ENCODE measurements around the gene C10orf67. TPM values are rescaled to one million over a fixed set of nuclear protein-coding genes. Genes with fewer than 3 reads are reported as not detected.

C10orf67 gene
- total and polyA plus RNA-seq, 2 experiments from 2014 or later, result 0.16 TPM; not detected in 1

- Histone ChIP-seq H3K4me1 (ENCODE audit: insufficient read depth) (0 out of 2 replicates have a peak, but pooled peaks cover 5% of the 10 kb centered on the region), H3K4me3 (no peak overlapping the region), H3K27me3 (ENCODE audit: insufficient read depth) (no peaks in the 10 kb centered on the region), H4K20me1 (replicated peaks; ENCODE audit: insufficient read depth) (no peaks in the 10 kb centered on the region), H3K79me2 (replicated peaks; ENCODE audit: insufficient read depth) (no peaks in the 10 kb centered on the region), H3K4me2 (no peak overlapping the region), H3K9me2 (ENCODE audit: insufficient read depth) (no peaks in the 10 kb centered on the region), H2AFZ (no peak overlapping the region), H3K27ac (ENCODE audit: low read depth) (no peak overlapping the region), H3K36me3 (ENCODE audit: insufficient read depth) (no peaks in the 10 kb centered on the region), H3F3A (replicated peaks; ENCODE audit: low read depth) (no peaks in the 10 kb centered on the region)
- Mint-ChIP-seq H3K9me3 (peaks cover 6% of the 10 kb centered on the region; the same call in 2 of the 3 replicates), H3K27ac (no peak overlapping the region), H3K4me3 (no peak overlapping the region), H3K4me1 (peaks cover 2% of the 10 kb centered on the region; the same call in 2 of the 3 replicates), H3K36me3 (ENCODE audit: low read depth) (no peaks in the 10 kb centered on the region), H3K27me3 (ENCODE audit: insufficient read depth, low read depth, poor library complexity) (peaks cover 4% of the 10 kb centered on the region)
- TF ChIP-seq EZH2phosphoT487 (IDR thresholded peaks at IDR 0.05; ENCODE audit: unreplicated experiment), result no peak
- peak; percentile 44 to 89 for TF ChIP-seq CTCF (conservative IDR thresholded peaks at IDR 0.05; ENCODE audit: low read depth in 2 of 2)
- peak; percentile 62 for DNase-seq (ENCODE audit: low spot score)
- no peak for ATAC-seq
Observed at GRCh38 chr10:23294638-23295247, 49.9 kb downstream of the C10orf67 start.

- Histone ChIP-seq H3F3A (replicated peaks; ENCODE audit: low read depth) (no peaks in the 10 kb centered on the region), H3K4me3 (no peak overlapping the region), H3K9me2 (ENCODE audit: insufficient read depth) (no peaks in the 10 kb centered on the region), H3K27ac (ENCODE audit: low read depth) (no peak overlapping the region), H4K20me1 (replicated peaks; ENCODE audit: insufficient read depth) (no peaks in the 10 kb centered on the region), H3K27me3 (ENCODE audit: insufficient read depth) (no peaks in the 10 kb centered on the region), H3K36me3 (ENCODE audit: insufficient read depth) (no peaks in the 10 kb centered on the region), H3K79me2 (replicated peaks; ENCODE audit: insufficient read depth) (no peaks in the 10 kb centered on the region), H2AFZ (no peak overlapping the region), H3K4me2 (no peak overlapping the region), H3K4me1 (ENCODE audit: insufficient read depth) (0 out of 2 replicates have a peak, but pooled peaks cover 5% of the 10 kb centered on the region)
- Mint-ChIP-seq H3K4me1 (peaks cover 2% of the 10 kb centered on the region; the same call in 2 of the 3 replicates), H3K9me3 (peaks cover 6% of the 10 kb centered on the region; the same call in 2 of the 3 replicates), H3K4me3 (no peak overlapping the region), H3K36me3 (ENCODE audit: low read depth) (no peaks in the 10 kb centered on the region), H3K27ac (no peak overlapping the region), H3K27me3 (ENCODE audit: insufficient read depth, low read depth, poor library complexity) (peaks cover 4% of the 10 kb centered on the region)
- TF ChIP-seq NANOG (IDR thresholded peaks at IDR 0.05; ENCODE audit: borderline replicate concordance), result no peak
- no peak for TF ChIP-seq ETS1 (IDR thresholded peaks at IDR 0.05)
- no peak for TF ChIP-seq CREB1 (CRISPR knock-in tag; IDR thresholded peaks at IDR 0.05; ENCODE audit: low read depth)
- no peak for TF ChIP-seq ZNF114 (CRISPR knock-in tag; IDR thresholded peaks at IDR 0.05)
- no peak for TF ChIP-seq EZH2phosphoT487 (IDR thresholded peaks at IDR 0.05; ENCODE audit: unreplicated experiment)
- ATAC-seq (no peak), DNase-seq (ENCODE audit: low spot score) (no peak)
Observed at GRCh38 chr10:23293973-23294590, 50.5 kb downstream of the C10orf67 start.
